ENCODE data around the gene IPO13.

The IPO13 gene

GRCh38 chr1:43990271-43991199 is 43.8 kb downstream of the IPO13 start:
- no peak for TF ChIP-seq CTCF (conservative IDR thresholded peaks at IDR 0.05; ENCODE audit: low read depth)
- peak overlapping the region; percentile 87 for H3K27ac ChIP-seq
- CTCF ChIA-PET = interaction anchor here (0.6 kb wide), 2 partner anchors 56 to 227 kb away, joined by 4 read pairs; no protein-coding TSS in a partner anchor
- POLR2A ChIA-PET (ENCODE audit: low non-redundant PET) = interaction anchor here (0.5 to 0.9 kb wide), 3 partner anchors 10 to 693 kb away, joined by 3 read pairs; partner anchors contain the start of gene ATP6V0B
- DNase-seq (ENCODE audit: low spot score) = no peak

GRCh38 chr1:43991200-43991475 is 44.4 kb downstream of the IPO13 start:
- H3K27ac ChIP-seq = peak overlapping the region; percentile 87
- CTCF ChIA-PET = interaction anchor here (0.6 kb wide), 1 partner anchor 228 kb away, joined by 4 read pairs; no protein-coding TSS in a partner anchor
- POLR2A ChIA-PET (ENCODE audit: low non-redundant PET) = interaction anchor here (0.6 kb wide), 1 partner anchor 692 kb away, joined by 3 read pairs; no protein-coding TSS in a partner anchor
- no peak for TF ChIP-seq CTCF (conservative IDR thresholded peaks at IDR 0.05; ENCODE audit: low read depth)
- no peak for DNase-seq (ENCODE audit: low spot score)

GRCh38 chr1:43991476-43992231 is 44.9 kb downstream of the IPO13 start, which contains the start of gene CCDC24:
Gene CCDC24, plus strand, starts transcription at chr1:43991599. Its CDS starts 280 bp downstream, at chr1:43991879.
- peak within 1 kb of the TSS; percentile 87 for H3K27ac ChIP-seq
- peak; percentile 85 for DNase-seq (ENCODE audit: low spot score)
- ChIA-PET POLR2A (ENCODE audit: low non-redundant PET) (interaction anchor here (0.7 kb wide), 1 partner anchor 53 kb away, joined by 3 read pairs; no protein-coding TSS in a partner anchor), CTCF (interaction anchor here (0.6 to 1.0 kb wide), 5 partner anchors 14 to 580 kb away, joined by 3 to 5 read pairs (median 4); no protein-coding TSS in a partner anchor)
- no peak for TF ChIP-seq CTCF (conservative IDR thresholded peaks at IDR 0.05; ENCODE audit: low read depth)

- peak overlapping the region; percentile 87 for H3K27ac ChIP-seq
- ChIA-PET CTCF (interaction anchor here (0.6 to 1.5 kb wide), 7 partner anchors 13 to 579 kb away, joined by 3 to 5 read pairs (median 4); no protein-coding TSS in a partner anchor), POLR2A (ENCODE audit: low non-redundant PET) (interaction anchor here (0.7 kb wide), 1 partner anchor 54 kb away, joined by 3 read pairs; no protein-coding TSS in a partner anchor)
- no peak for TF ChIP-seq CTCF (conservative IDR thresholded peaks at IDR 0.05; ENCODE audit: low read depth)
- no peak for DNase-seq (ENCODE audit: low spot score)
Observed at GRCh38 chr1:43992232-43992995, 45.7 kb downstream of the IPO13 start.

GRCh38 chr1:43993206-43993914 is 46.6 kb downstream of the IPO13 start:
- POLR2A ChIA-PET (ENCODE audit: low non-redundant PET) = no interaction called here
- no peak for TF ChIP-seq CTCF (conservative IDR thresholded peaks at IDR 0.05; ENCODE audit: low read depth)
- CTCF ChIA-PET = interaction anchor here (0.8 to 1.5 kb wide), 3 partner anchors 13 to 385 kb away, joined by 3 to 5 read pairs (median 5); no protein-coding TSS in a partner anchor

More at GRCh38 chr1:43993206-43993914, 46.6 kb downstream of the IPO13 start:
- DNase-seq (ENCODE audit: low spot score) = no peak
- H3K27ac ChIP-seq = peak overlapping the region; percentile 87
